ENCODE data around the gene YARS1. TPM values are rescaled to one million over a fixed set of nuclear protein-coding genes. Genes with fewer than 3 reads are reported as not detected.
A peak's percentile ranks its signal among the peaks of the same experiment; 100 is the strongest.

Gene YARS1
- polyA plus RNA-seq, 4 donors: 39.4 to 79.9 (median 54.9) TPM

DNA sequence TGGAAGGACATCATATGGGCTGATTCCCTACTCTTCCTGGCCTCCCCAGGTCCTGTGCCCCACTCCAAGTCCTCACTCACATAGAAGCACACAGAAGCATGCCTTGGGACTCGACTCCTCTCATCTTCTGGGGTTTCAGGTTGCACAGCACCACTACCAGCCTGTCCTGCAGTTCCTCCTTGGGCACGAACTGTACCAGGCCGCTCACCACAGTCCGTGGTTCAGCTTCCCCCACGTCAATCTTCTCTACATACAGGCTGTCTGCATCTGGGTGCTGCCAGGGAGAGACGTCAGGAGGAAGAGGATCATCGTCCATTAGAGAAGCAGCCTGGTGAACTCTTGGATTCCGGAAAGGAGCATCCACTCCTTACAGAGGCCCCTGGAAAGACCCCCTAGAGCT, 37.2 kb downstream of the YARS1 start:
- H3K4me1 ChIP-seq (ENCODE audit: control insufficient read depth in 3 of 3, insufficient read depth in 2 of 3, low read depth in 1 of 3, low read length in 2 of 3): no peaks in the 10 kb centered on the region
- WGBS, 3 donors: 93 to 95% (median 94%) methylated on average over 8 of the region's 8 CpGs
- H3K36me3 ChIP-seq (ENCODE audit: control insufficient read depth in 3 of 3, insufficient read depth in 2 of 3, low read depth in 1 of 3, low read length in 3 of 3): peaks cover 18 to 70% (median 23%) of the 10 kb centered on the region in 3 donors
- no peak overlapping the region for H3K27ac ChIP-seq (ENCODE audit: low read depth in 1 of 3, low read length in 2 of 3)
- FAIRE-seq: no peak
- H3K4me3 ChIP-seq (ENCODE audit: low read depth in 1 of 3, low read length in 3 of 3): no peak overlapping the region
- no peaks in the 10 kb centered on the region for H3K27me3 ChIP-seq (ENCODE audit: control insufficient read depth in 3 of 3, insufficient read depth in 3 of 3, low read length in 3 of 3)
- no peaks in the 10 kb centered on the region for H3K9me3 ChIP-seq (ENCODE audit: control insufficient read depth in 2 of 2, insufficient read depth in 1 of 2, low read depth in 1 of 2, low read length in 1 of 2)
- no peak for DNase-seq

DNA sequence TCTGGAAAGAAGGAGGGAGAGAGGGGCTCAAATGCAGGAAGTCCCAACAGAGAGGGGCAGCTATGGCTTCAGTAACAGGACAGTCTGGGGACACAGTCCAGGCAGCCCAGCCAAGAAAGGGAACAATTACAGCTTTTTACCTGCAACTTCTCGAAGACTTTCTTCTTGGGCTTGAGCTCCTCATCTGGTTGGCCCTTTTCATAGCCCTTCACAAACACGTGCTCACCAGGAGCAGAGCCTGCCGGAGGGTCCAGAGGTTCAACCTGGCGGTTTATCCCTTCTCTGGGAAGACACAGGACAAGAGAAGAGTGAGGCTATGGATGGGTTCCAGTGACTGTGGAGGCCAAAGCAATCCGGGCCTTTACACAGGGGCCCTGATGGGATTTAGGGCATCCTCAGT, 37.9 kb downstream of the YARS1 start:
- FAIRE-seq (no peak), DNase-seq (no peak)
- WGBS, 3 donors: 89 to 95% (median 93%) methylated on average over 5 of the region's 5 CpGs
- H3K4me3 ChIP-seq (ENCODE audit: low read depth in 1 of 3, low read length in 3 of 3): no peak overlapping the region
- peaks cover 18 to 76% (median 21%) of the 10 kb centered on the region in 3 donors for H3K36me3 ChIP-seq (ENCODE audit: control insufficient read depth in 3 of 3, insufficient read depth in 2 of 3, low read depth in 1 of 3, low read length in 3 of 3)
- no peaks in the 10 kb centered on the region for H3K4me1 ChIP-seq (ENCODE audit: control insufficient read depth in 3 of 3, insufficient read depth in 2 of 3, low read depth in 1 of 3, low read length in 2 of 3)
- H3K9me3 ChIP-seq (ENCODE audit: control insufficient read depth in 2 of 2, insufficient read depth in 1 of 2, low read depth in 1 of 2, low read length in 1 of 2): no peaks in the 10 kb centered on the region
- H3K27ac ChIP-seq (ENCODE audit: low read depth in 1 of 3, low read length in 2 of 3): no peak overlapping the region
- no peaks in the 10 kb centered on the region for H3K27me3 ChIP-seq (ENCODE audit: control insufficient read depth in 3 of 3, insufficient read depth in 3 of 3, low read length in 3 of 3)

GRCh38 chr1:32775640-32776337, 41.4 kb downstream of the YARS1 start:
- no peaks in the 10 kb centered on the region for H3K27me3 ChIP-seq (ENCODE audit: control insufficient read depth in 3 of 3, insufficient read depth in 3 of 3, low read length in 3 of 3)
- H3K4me3 ChIP-seq (ENCODE audit: low read depth in 1 of 3, low read length in 3 of 3): no peak overlapping the region
- DNase-seq (no peak), FAIRE-seq (no peak)
- no peak overlapping the region for H3K27ac ChIP-seq (ENCODE audit: low read depth in 1 of 3, low read length in 2 of 3)
- WGBS, 3 donors: 83 to 86% (median 84%) methylated on average over 13 of the region's 13 CpGs
- H3K9me3 ChIP-seq (ENCODE audit: control insufficient read depth in 2 of 2, insufficient read depth in 1 of 2, low read depth in 1 of 2, low read length in 1 of 2): no peaks in the 10 kb centered on the region
- peaks cover 13 to 86% (median 20%) of the 10 kb centered on the region in 3 donors for H3K36me3 ChIP-seq (ENCODE audit: control insufficient read depth in 3 of 3, insufficient read depth in 2 of 3, low read depth in 1 of 3, low read length in 3 of 3)
- H3K4me1 ChIP-seq (ENCODE audit: control insufficient read depth in 3 of 3, insufficient read depth in 2 of 3, low read depth in 1 of 3, low read length in 2 of 3): no peaks in the 10 kb centered on the region

DNA sequence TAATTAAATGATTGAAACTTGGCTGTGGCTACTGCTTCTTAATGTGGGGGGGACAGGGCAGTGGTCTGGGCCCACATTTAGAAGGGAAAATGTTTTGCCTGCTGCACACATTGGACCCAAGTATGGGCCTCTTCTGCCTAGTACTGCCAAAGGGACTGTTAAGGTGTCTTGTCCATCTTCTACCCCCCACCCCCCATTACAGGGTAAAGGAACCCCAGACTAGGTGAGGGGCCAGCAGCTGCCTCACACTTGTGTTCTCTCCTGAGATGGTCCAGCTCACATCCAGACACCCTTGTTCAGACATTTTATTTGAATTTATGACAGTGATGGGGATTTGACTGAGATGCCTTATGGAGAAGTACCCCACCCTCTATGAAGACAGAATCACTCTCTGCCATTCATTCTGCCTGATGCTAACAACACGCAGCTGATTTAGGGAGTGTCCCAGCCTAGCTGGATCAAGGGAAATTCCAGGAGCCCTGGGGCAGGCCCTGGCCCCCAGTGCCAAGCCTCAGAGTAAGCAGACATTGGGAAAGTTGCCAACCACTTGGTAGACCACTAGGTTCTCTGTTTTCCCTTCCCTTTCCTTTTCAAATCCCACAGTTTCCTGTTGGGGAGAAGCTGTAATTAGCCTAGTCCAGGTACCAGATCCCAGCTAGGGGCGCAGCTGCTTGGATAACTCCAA, 42.1 kb downstream of the YARS1 start:
- 44 to 54% (median 53%) methylated on average over 2 of the region's 2 CpGs for WGBS, 3 donors
- H3K36me3 ChIP-seq (ENCODE audit: control insufficient read depth in 3 of 3, insufficient read depth in 2 of 3, low read depth in 1 of 3, low read length in 3 of 3): peaks cover 13 to 86% (median 17%) of the 10 kb centered on the region in 3 donors
- no peaks in the 10 kb centered on the region for H3K9me3 ChIP-seq (ENCODE audit: control insufficient read depth in 2 of 2, insufficient read depth in 1 of 2, low read depth in 1 of 2, low read length in 1 of 2)
- H3K4me1 ChIP-seq (ENCODE audit: control insufficient read depth in 3 of 3, insufficient read depth in 2 of 3, low read depth in 1 of 3, low read length in 2 of 3): no peaks in the 10 kb centered on the region
- FAIRE-seq (no peak), DNase-seq (no peak)
- H3K27me3 ChIP-seq (ENCODE audit: control insufficient read depth in 3 of 3, insufficient read depth in 3 of 3, low read length in 3 of 3): no peaks in the 10 kb centered on the region
- no peak overlapping the region for H3K27ac ChIP-seq (ENCODE audit: low read depth in 1 of 3, low read length in 2 of 3)
- no peak overlapping the region for H3K4me3 ChIP-seq (ENCODE audit: low read depth in 1 of 3, low read length in 3 of 3)

DNA sequence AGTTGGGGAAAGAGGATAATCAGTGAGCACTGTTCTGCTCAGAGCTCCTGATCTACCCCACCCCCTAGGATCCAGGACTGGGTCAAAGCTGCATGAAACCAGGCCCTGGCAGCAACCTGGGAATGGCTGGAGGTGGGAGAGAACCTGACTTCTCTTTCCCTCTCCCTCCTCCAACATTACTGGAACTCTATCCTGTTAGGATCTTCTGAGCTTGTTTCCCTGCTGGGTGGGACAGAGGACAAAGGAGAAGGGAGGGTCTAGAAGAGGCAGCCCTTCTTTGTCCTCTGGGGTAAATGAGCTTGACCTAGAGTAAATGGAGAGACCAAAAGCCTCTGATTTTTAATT, 42.7 kb downstream of the YARS1 start:
- Histone ChIP-seq H3K36me3 (ENCODE audit: control insufficient read depth in 3 of 3, insufficient read depth in 2 of 3, low read depth in 1 of 3, low read length in 3 of 3) (peaks cover 13 to 88% (median 13%) of the 10 kb centered on the region in 3 donors), H3K27me3 (ENCODE audit: control insufficient read depth in 3 of 3, insufficient read depth in 3 of 3, low read length in 3 of 3) (no peaks in the 10 kb centered on the region), H3K4me3 (ENCODE audit: low read depth in 1 of 3, low read length in 3 of 3) (no peak overlapping the region), H3K27ac (ENCODE audit: low read depth in 1 of 3, low read length in 2 of 3) (no peak overlapping the region), H3K4me1 (ENCODE audit: control insufficient read depth in 3 of 3, insufficient read depth in 2 of 3, low read depth in 1 of 3, low read length in 2 of 3) (no peaks in the 10 kb centered on the region), H3K9me3 (ENCODE audit: control insufficient read depth in 2 of 2, insufficient read depth in 1 of 2, low read depth in 1 of 2, low read length in 1 of 2) (no peaks in the 10 kb centered on the region)
- FAIRE-seq: no peak
- DNase-seq: no peak

- Histone ChIP-seq H3K27me3 (ENCODE audit: control insufficient read depth in 3 of 3, insufficient read depth in 3 of 3, low read length in 3 of 3) (no peaks in the 10 kb centered on the region), H3K4me1 (ENCODE audit: control insufficient read depth in 3 of 3, insufficient read depth in 2 of 3, low read depth in 1 of 3, low read length in 2 of 3) (no peaks in the 10 kb centered on the region), H3K4me3 (ENCODE audit: low read depth in 1 of 3, low read length in 3 of 3) (no peak overlapping the region), H3K9me3 (ENCODE audit: control insufficient read depth in 2 of 2, insufficient read depth in 1 of 2, low read depth in 1 of 2, low read length in 1 of 2) (no peaks in the 10 kb centered on the region), H3K36me3 (ENCODE audit: control insufficient read depth in 3 of 3, insufficient read depth in 2 of 3, low read depth in 1 of 3, low read length in 3 of 3) (peaks cover 13 to 86% (median 13%) of the 10 kb centered on the region in 3 donors), H3K27ac (ENCODE audit: low read depth in 1 of 3, low read length in 2 of 3) (no peak overlapping the region)
- DNase-seq (no peak), FAIRE-seq (no peak)
- 86 to 90% (median 89%) methylated on average over 7 of the region's 7 CpGs for WGBS, 3 donors
Measured at GRCh38 chr1:32773764-32774463, 43.2 kb downstream of the YARS1 start.

DNA sequence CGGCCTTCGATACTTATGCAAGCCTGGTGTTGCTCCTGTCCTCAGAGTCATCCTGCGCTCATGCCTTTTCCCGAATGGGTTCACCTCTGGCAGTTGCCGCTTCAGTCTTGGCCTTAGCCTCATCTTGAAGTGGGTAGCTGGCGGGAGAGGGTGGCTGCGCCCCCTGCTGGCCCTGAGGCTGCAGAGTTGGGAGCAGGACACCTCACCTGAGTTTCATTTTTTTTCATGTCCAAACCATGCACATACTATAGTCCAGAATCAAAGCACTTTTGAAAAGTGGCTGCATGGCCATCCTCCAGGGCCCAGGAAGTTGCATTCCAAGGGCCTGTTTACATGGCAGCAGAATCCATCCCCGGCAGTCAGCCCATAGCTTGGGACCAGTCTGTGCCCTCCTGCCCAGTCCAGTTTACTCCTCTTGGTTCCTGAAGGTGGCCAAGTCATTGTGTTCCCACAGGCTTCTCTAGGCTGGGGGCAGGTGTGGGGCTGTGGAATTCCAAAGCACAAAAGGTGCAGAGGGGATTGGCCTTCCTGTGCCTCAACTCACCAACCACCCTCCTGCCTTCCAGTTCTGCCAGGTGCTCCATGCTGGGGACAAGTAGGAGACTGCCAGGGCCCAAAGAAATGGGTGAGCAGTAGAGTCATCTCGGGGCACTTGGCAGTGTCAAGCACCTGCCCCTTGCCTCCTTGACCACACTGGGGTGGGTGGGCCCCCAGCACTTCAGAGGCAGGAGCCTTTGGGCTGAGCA, 44.0 kb downstream of the YARS1 start:
- DNase-seq (peak; percentile 84 to 88), FAIRE-seq (no peak)
- Histone ChIP-seq H3K36me3 (ENCODE audit: control insufficient read depth in 3 of 3, insufficient read depth in 2 of 3, low read depth in 1 of 3, low read length in 3 of 3) (peaks cover 13 to 88% (median 13%) of the 10 kb centered on the region in 3 donors), H3K4me1 (ENCODE audit: control insufficient read depth in 3 of 3, insufficient read depth in 2 of 3, low read depth in 1 of 3, low read length in 2 of 3) (no peaks in the 10 kb centered on the region), H3K27ac (ENCODE audit: low read depth in 1 of 3, low read length in 2 of 3) (no peak overlapping the region), H3K27me3 (ENCODE audit: control insufficient read depth in 3 of 3, insufficient read depth in 3 of 3, low read length in 3 of 3) (no peaks in the 10 kb centered on the region), H3K4me3 (ENCODE audit: low read depth in 1 of 3, low read length in 3 of 3) (no peak overlapping the region), H3K9me3 (ENCODE audit: control insufficient read depth in 2 of 2, insufficient read depth in 1 of 2, low read depth in 1 of 2, low read length in 1 of 2) (no peaks in the 10 kb centered on the region)
- WGBS, 3 donors: 24 to 35% (median 24%) methylated on average over 9 of the region's 9 CpGs

GRCh38 chr1:32772281-32773017, 44.7 kb downstream of the YARS1 start:
- Histone ChIP-seq H3K9me3 (ENCODE audit: control insufficient read depth in 2 of 2, insufficient read depth in 1 of 2, low read depth in 1 of 2, low read length in 1 of 2) (no peaks in the 10 kb centered on the region), H3K27me3 (ENCODE audit: control insufficient read depth in 3 of 3, insufficient read depth in 3 of 3, low read length in 3 of 3) (no peaks in the 10 kb centered on the region), H3K4me1 (ENCODE audit: control insufficient read depth in 3 of 3, insufficient read depth in 2 of 3, low read depth in 1 of 3, low read length in 2 of 3) (no peaks in the 10 kb centered on the region), H3K4me3 (ENCODE audit: low read depth in 1 of 3, low read length in 3 of 3) (no peak overlapping the region), H3K36me3 (ENCODE audit: control insufficient read depth in 3 of 3, insufficient read depth in 2 of 3, low read depth in 1 of 3, low read length in 3 of 3) (peaks cover 9 to 94% (median 15%) of the 10 kb centered on the region in 3 donors), H3K27ac (ENCODE audit: low read depth in 1 of 3, low read length in 2 of 3) (no peak overlapping the region)
- 74 to 87% (median 86%) methylated on average over 10 of the region's 10 CpGs for WGBS, 3 donors
- DNase-seq (no peak), FAIRE-seq (no peak)
